ENCODE measurements around the gene LILRB5. TPM values are rescaled to one million over a fixed set of nuclear protein-coding genes. Genes with fewer than 3 reads are reported as not detected.

The LILRB5 gene
- total RNA-seq: not detected in 2 replicates

GRCh38 chr19:54257116-54257480, at the start of gene LILRB5:
LILRB5 (minus strand) TSS chr19:54257273; CDS start chr19:54257193, 80 bp downstream.

GRCh38 chr19:54281007-54281728, 24.1 kb upstream of the LILRB5 start, which contains the start of gene LILRB2:
LILRB2 (minus strand) TSS chr19:54281110; CDS start chr19:54280496, 614 bp downstream.

GRCh38 chr19:54242646-54243045, 14.4 kb downstream of the LILRB5 start, which contains the start of gene LILRA6:
LILRA6 (minus strand) TSS chr19:54242790.

GRCh38 chr19:54222474-54223276, 34.4 kb downstream of the LILRB5 start, which contains the start of gene LILRB3:
LILRB3 (minus strand) TSS chr19:54223007; CDS start chr19:54222976, 31 bp downstream.

Other genes starting within 250 kb of the LILRB5 start
- gene VSTM1, start 193.4 kb downstream of the LILRB5 start, total RNA-seq: not detected in 2 replicates
- not detected in 2 replicates for gene TARM1, start 175.9 kb downstream of the LILRB5 start, total RNA-seq
- gene OSCAR, start 156.5 kb downstream of the LILRB5 start, total RNA-seq: 1.0 TPM in 1 of 2 replicates, not detected in the other
- 47.6 and 138 TPM in 2 replicates for gene NDUFA3, start 154.4 kb downstream of the LILRB5 start, total RNA-seq
- gene TFPT, start 141.6 kb downstream of the LILRB5 start, total RNA-seq: 21.6 and 33.9 TPM in 2 replicates
- gene PRPF31, start 141.5 kb downstream of the LILRB5 start, total RNA-seq: 72.5 and 75.6 TPM in 2 replicates
- 15.9 and 29.4 TPM in 2 replicates for gene CNOT3, start 119.5 kb downstream of the LILRB5 start, total RNA-seq
- gene LENG1, start 97.6 kb downstream of the LILRB5 start, total RNA-seq: 7.8 and 8.5 TPM in 2 replicates
- gene TMC4, start 84.1 kb downstream of the LILRB5 start, total RNA-seq: 3.9 TPM in 1 of 2 replicates, not detected in the other
- 139 and 146 TPM in 2 replicates for gene MBOAT7, start 67.7 kb downstream of the LILRB5 start, total RNA-seq
- 112 and 138 TPM in 2 replicates for gene TSEN34, start 66.0 kb downstream of the LILRB5 start, total RNA-seq
- gene RPS9, start 56.4 kb downstream of the LILRB5 start, total RNA-seq: 2,860 and 3,258 TPM in 2 replicates
- not detected in 2 replicates for gene LILRB3, start 34.3 kb downstream of the LILRB5 start, total RNA-seq
- gene LILRA6, start 14.5 kb downstream of the LILRB5 start, total RNA-seq: not detected in 2 replicates
- not detected in 2 replicates for gene LILRB2, start 23.8 kb upstream of the LILRB5 start, total RNA-seq
- gene LILRA5, start 55.9 kb upstream of the LILRB5 start, total RNA-seq: not detected in 2 replicates
- not detected in 2 replicates for gene LILRA4, start 81.9 kb upstream of the LILRB5 start, total RNA-seq
- gene LAIR1, start 107.7 kb upstream of the LILRB5 start, total RNA-seq: 0.08 TPM in 1 of 2 replicates, not detected in the other
- gene TTYH1, start 158.2 kb upstream of the LILRB5 start, total RNA-seq: not detected in 2 replicates
- 15.6 and 43.0 TPM in 2 replicates for gene LENG8, start 191.9 kb upstream of the LILRB5 start, total RNA-seq
- 6.3 TPM in 2 replicates for gene LENG9, start 206.5 kb upstream of the LILRB5 start, total RNA-seq
- gene CDC42EP5, start 216.0 kb upstream of the LILRB5 start, total RNA-seq: 56.0 and 60.0 TPM in 2 replicates
- gene LAIR2, start 245.6 kb upstream of the LILRB5 start, total RNA-seq: not detected in 2 replicates